CD4-positive, alpha-beta T cell treated with Interferon alpha-2 for 1 hour (primary cell): Measurements from ENCODE around the gene TMEM208.

ENCODE experiments used
- DNase-seq, 2 donors: peaks; one replicate each; pipeline ENCODE4 v3.0.0-alpha.2; 2020 to 2022

TMEM208 gene

GRCh38 chr16:67237396-67238277 is 10.7 kb downstream of the TMEM208 start:
- no peak for DNase-seq

- no peak for DNase-seq
Observed at GRCh38 chr16:67238278-67238575, 11.3 kb downstream of the TMEM208 start.

DNA sequence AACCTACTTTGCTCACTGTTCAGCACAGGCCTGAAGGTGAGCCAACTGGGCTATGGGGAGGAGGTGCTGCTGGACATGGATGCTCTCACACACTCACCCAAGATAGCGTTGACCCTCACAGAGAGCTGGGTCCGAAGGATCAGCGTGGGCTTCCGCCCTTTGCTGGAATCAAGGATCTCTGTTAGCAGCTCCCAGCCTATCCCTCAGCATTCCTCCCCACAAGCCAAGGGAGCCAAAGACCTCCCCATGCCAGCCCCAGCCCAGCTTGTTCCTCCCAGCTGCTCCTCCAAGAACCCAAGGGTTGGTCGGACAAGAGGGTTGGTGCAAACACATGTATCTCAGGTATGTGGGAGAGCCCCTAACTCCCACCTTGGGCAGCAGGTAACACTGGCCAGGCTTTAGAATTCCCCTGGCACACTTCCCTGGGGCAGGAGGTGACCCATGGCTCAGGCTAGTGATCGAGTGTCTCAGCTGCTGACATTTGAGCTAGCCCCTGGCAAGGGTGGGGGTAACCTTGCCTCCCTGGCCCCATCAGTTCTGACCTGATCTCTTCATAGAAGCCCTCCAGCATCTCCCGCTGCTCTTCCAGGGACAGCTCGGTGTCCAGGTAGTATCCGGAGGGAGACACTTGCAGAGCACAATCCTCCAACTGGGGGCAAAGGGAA is 12.0 kb downstream of the TMEM208 start:
- no peak for DNase-seq

DNA sequence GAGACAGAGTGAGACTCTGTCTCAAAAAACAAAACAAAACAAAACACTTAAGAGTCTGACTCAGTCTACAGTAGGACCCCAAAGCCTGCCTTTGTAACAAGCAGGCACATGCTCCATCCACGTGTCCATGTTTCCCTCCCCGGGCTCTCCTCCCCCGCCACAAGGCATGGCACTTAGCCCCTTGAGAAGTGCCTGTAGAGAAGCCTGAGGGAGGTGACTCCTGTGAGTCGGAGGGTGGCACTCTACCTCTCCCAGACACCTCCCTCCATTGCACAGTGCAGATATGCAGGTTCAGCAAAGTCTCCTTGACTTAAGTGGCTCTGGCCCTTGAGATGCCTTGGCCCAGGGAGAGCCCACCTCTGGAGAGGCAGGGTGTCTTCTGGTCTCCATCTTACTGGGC is 13.6 kb downstream of the TMEM208 start:
- DNase-seq, result no peak

GRCh38 chr16:67241008-67241900 is 14.3 kb downstream of the TMEM208 start:
- DNase-seq, result no peak

DNA sequence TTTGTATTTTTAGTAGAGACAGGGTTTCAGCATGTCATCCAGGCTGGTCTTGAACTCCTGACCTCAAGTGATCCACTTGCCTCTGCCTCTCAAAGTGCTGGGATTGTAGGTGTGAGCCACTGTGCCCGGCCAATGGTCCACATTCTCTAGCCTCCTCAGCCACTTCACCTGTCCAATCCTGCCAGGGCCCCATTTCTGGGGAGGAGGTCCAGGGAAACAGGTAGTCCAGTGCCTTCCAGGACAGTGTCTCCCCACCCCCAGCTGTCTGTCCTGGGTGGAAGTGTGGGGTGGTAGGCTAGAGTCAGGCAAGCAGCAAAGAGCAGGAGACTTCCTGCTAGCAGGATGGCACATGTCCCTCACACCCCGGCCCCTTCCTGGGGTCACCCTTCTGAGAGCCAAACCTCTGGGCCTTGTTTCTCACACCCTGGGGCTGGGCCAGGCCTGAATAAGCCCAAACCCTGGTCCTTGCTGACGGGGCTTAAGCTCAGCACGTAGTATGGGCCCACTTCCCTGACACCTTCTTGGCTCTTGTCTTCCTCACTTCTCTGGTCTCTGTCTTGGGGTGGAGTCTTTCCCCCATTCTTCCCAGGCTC is 15.3 kb downstream of the TMEM208 start:
- no peak for DNase-seq

GRCh38 chr16:67243481-67243880 is 16.6 kb downstream of the TMEM208 start:
- DNase-seq, result no peak

DNA sequence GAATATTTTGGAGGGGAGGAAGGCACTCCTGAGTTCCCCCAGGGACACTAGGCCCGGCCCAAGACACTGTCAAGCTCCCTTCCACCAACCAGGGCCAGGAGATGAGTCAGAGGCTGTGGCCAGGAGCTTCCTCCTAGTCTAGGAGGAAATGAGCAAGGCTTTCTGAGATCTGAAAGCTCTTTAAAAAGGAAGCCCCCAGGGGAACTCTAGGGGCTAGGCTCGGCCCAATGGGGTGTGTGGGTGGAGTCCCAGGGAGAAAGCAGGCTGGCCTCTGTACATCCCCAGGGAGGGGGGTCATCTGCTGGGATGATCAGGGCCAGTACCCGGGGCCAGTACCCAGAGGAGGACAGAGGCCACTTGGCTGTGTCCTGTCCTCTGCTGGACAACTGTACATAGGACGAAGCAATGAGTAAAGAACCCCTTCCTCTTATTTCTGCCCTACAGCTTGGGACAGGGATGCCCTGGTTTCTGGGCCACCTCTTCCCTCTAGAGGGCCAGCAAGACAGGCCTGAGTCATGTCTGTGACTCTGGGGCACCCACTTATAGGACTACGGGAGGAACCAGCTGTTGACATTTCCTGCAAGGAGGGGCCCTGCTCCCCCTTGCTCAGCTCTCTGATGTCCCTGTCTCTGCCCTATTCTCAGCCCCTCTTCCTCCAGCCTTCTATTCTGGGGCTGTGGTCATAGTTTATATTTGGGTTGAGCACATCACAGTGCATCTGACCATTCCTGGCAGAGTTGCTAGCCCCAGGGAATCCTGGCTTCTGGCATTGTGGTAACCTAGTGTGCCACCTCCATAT is 17.7 kb downstream of the TMEM208 start:
- peak; percentile 82 to 85 for DNase-seq

- DNase-seq, result no peak
Observed at GRCh38 chr16:67245186-67245585, 18.3 kb downstream of the TMEM208 start.

- DNase-seq, result no peak
Observed at GRCh38 chr16:67245674-67246080, 18.7 kb downstream of the TMEM208 start.

GRCh38 chr16:67246081-67246755 is 19.3 kb downstream of the TMEM208 start:
- DNase-seq, result peak; percentile 32 to 55

- peak; percentile 27 to 64 for DNase-seq
Observed at GRCh38 chr16:67246756-67247191, 19.8 kb downstream of the TMEM208 start.

DNA sequence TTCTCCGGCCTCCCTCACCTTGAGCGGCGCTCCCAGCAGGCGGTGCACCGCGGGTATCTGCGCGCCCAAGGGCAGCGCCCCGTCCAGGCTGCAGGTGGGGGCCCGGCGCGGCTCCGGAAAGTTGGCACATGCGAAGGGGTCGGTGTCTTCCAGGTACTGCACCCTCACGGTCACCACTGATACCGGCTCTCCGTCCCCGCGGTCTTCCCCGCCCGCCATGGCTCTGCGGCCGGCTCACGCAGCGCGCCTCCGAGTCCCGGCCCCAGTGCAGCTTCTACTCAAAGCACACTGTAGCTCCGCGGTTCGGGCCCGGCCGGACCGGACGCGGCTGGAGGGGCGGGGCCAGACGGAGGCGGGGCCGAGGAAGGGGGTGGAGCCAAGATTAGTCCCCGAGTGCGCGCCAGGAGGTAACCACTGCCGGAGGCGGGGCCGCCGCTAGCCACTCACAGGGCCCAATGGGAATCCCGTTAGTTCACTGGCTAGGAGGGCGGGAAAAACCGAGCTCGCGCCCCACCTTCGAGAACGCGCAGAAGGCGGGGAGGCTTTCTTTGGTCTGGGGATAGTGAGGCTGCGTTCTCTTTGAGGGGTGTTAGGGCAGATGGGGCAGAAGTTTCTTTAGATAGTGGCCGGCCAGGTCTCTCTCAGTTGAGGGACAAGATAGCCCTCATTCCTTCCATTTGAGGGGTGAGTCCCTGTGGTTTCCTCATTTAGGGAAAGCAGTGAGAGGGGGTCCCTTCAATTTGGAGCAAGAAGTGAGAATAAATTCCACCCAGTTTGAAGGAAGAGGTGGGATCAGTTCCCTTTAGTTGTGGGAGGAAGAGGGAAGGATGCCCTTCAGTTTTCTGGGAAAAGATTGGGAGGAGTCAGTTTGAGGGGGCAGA is 20.5 kb downstream of the TMEM208 start, which contains the start of gene FHOD1:
TSS of gene FHOD1 (minus strand) at position 290 of the 881 bp plus-strand sequence. CDS start at position 219, 71 bp downstream.
- DNase-seq, result peak; percentile 96

DNA sequence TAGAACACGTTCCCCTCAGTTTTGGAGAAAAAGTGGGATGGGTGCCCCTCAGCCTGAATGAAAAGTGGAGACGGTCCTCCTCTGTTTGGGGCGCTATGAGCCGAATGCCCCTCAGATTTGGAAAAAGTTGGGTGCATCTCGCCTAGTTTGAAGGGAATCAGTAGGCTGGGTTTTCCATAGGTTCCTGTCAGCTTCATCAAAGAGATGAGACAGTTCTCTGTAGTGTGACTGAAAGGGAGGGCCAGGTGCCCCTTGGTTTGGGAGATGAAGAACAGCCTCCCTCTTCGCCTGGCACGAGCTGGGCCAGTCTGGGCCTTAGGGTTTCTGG is 21.1 kb downstream of the TMEM208 start:
- no peak for DNase-seq

- peak in 1 of 2 donors; percentile 32 for DNase-seq
Observed at GRCh38 chr16:67248401-67249177, 21.7 kb downstream of the TMEM208 start, which contains the start of gene SLC9A5. Gene SLC9A5 (plus strand): TSS chr16:67248979. CDS start chr16:67249015, 36 bp downstream.

DNA sequence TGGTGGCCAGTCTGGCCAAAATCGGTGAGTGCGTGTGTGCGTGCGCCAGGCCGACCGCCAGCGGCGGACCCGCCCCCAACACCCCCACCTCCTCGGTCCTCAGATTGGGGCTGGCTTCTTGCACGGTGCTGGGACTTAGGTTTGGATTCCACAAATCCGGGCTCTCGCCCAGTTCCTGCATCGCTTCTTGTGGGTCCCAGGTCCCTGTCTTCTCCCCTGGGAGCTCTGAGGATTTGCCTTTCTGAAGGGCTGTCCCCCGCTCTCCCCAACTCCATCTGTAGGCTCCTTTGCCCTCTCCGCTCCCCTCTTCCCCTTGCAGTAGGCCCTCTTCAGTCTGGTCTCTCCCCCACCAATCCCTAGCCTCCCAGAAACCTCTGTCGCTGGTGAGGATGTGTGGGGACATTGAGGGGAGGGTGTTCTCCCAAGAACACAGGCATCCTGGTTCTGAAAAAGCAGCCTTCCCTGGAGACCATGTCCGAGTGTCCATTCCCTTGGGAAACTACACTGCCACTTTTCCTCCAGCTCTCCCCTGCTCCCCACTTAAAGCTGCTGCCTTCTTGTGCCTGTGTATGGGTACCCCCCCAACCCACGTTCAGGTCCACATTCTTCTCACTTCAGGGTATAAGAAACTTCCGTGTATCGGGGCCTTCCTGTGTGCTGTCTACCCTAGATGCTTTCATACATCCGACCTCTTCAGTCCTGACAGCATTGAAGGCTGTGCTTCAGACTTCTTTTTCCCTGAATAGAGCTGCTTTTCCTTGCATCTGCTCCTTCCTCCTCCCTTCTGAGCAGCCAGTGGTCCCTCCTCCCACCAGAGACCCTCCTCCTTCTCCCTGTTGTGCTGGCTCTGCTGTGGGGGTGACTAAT is 22.5 kb downstream of the TMEM208 start:
- no peak for DNase-seq

- no peak for DNase-seq
Observed at GRCh38 chr16:67250045-67250327, 23.1 kb downstream of the TMEM208 start.
